Duodenal mucosa (tissue), 2 donors: ENCODE measurements around the gene SHISA2.
A peak's percentile ranks its signal among the peaks of the same experiment; 100 is the strongest.

Experiments used
- H3K27ac ChIP-seq: one replicate; pipeline ENCODE4 v1.7.0; 2013; ENCODE audit warnings: low read depth, low read length
- H3K27me3 ChIP-seq, 2 donors: one replicate each; pipeline ENCODE4 v1.7.0; 2013; ENCODE audit warnings: low read length in 2 of 2, control low read depth in 1 of 2; ENCODE audit not compliant: insufficient read depth in 2 of 2, control insufficient read depth in 1 of 2
- H3K36me3 ChIP-seq, 2 donors: one replicate each; pipeline ENCODE4 v1.7.0; 2013; ENCODE audit warnings: low read length in 2 of 2, control low read depth in 1 of 2; ENCODE audit not compliant: insufficient read depth in 2 of 2, control insufficient read depth in 1 of 2
- H3K4me1 ChIP-seq, 2 donors: one replicate each; pipeline ENCODE4 v1.7.0; 2013; ENCODE audit warnings: low read length in 2 of 2, control low read depth in 1 of 2; ENCODE audit not compliant: insufficient read depth in 2 of 2, control insufficient read depth in 1 of 2
- H3K4me3 ChIP-seq, 2 donors: one replicate each; pipeline ENCODE4 v1.7.0; 2013; ENCODE audit warnings: low read length in 2 of 2, low read depth in 1 of 2
- H3K9ac ChIP-seq, 2 donors: one replicate each; pipeline ENCODE4 v1.7.0; 2013; ENCODE audit warnings: low read length in 2 of 2, low read depth in 1 of 2
- H3K9me3 ChIP-seq, 2 donors: one replicate each; pipeline ENCODE4 v1.7.0; 2013; ENCODE audit warnings: low read length in 2 of 2, control low read depth in 1 of 2; ENCODE audit not compliant: control insufficient read depth in 1 of 2

SHISA2 gene

GRCh38 chr13:26011996-26012821, 39.6 kb downstream of the SHISA2 start:
- no peaks in the 10 kb centered on the region for H3K36me3 ChIP-seq
- H3K9me3 ChIP-seq = no peaks in the 10 kb centered on the region
- H3K4me3 ChIP-seq = peak overlapping the region; percentile 55 to 60
- no peaks in the 10 kb centered on the region for H3K4me1 ChIP-seq
- no peak overlapping the region for H3K27ac ChIP-seq
- H3K9ac ChIP-seq = peak overlapping the region in 1 of 2 donors; percentile 48
- H3K27me3 ChIP-seq = no peaks in the 10 kb centered on the region

- H3K27me3 ChIP-seq = no peaks in the 10 kb centered on the region
- H3K27ac ChIP-seq = no peak overlapping the region
- H3K4me3 ChIP-seq = no peak overlapping the region
- no peaks in the 10 kb centered on the region for H3K9me3 ChIP-seq
- H3K4me1 ChIP-seq = no peaks in the 10 kb centered on the region
- no peaks in the 10 kb centered on the region for H3K36me3 ChIP-seq
- no peak overlapping the region for H3K9ac ChIP-seq
Observed at GRCh38 chr13:26011208-26011573, 40.6 kb downstream of the SHISA2 start.

- Histone ChIP-seq H3K27me3 (no peaks in the 10 kb centered on the region), H3K36me3 (no peaks in the 10 kb centered on the region), H3K4me1 (no peaks in the 10 kb centered on the region), H3K9ac (no peak overlapping the region), H3K27ac (no peak overlapping the region), H3K9me3 (no peaks in the 10 kb centered on the region), H3K4me3 (no peak overlapping the region)
Observed at GRCh38 chr13:26010487-26011207, 41.2 kb downstream of the SHISA2 start.

GRCh38 chr13:26007261-26008125, 44.3 kb downstream of the SHISA2 start:
- Histone ChIP-seq H3K27me3 (no peaks in the 10 kb centered on the region), H3K4me3 (no peak overlapping the region), H3K4me1 (no peaks in the 10 kb centered on the region), H3K27ac (no peak overlapping the region), H3K9ac (no peak overlapping the region), H3K36me3 (no peaks in the 10 kb centered on the region), H3K9me3 (no peaks in the 10 kb centered on the region)
